K562 (cell line): ENCODE results near the gene MADD. TPM values are rescaled to one million over a fixed set of nuclear protein-coding genes. Genes with fewer than 3 reads are reported as not detected.

Source experiments
- BCOR ChIP-seq: fragments of 450-650 bp; IDR thresholded peaks from 2 replicates; pipeline ENCODE4 v1.6.1; 2016
- BRF1 ChIP-seq: IDR thresholded peaks from 3 replicates; pipeline ENCODE4 v1.6.1; 2011; ENCODE audit warnings: borderline replicate concordance, mild to moderate bottlenecking; ENCODE audit not compliant: insufficient read length; ENCODE audit errors: extremely low read depth
- CTBP1 ChIP-seq: fragments of 450-650 bp; IDR thresholded peaks from 2 replicates; pipeline ENCODE4 v1.6.1; 2016; ENCODE audit warnings: borderline replicate concordance
- E4F1 ChIP-seq: fragments of 250-450 bp; sonication (Bioruptor Pico); IDR thresholded peaks from 2 replicates; pipeline ENCODE4 v1.5.0; 2021; ENCODE audit warnings: mild to moderate bottlenecking, borderline replicate concordance
- ESRRA ChIP-seq: fragments of 450-650 bp; IDR thresholded peaks from 2 replicates; pipeline ENCODE4 v1.6.1; 2014; ENCODE audit warnings: low read depth, mild to moderate bottlenecking, moderate library complexity, borderline replicate concordance
- FOXA3 ChIP-seq, 2 experiments: fragments of 450-650 bp in 1 of 2; sonication (generic) in 1 of 2; formaldehyde crosslinking; IDR thresholded peaks in 1 of 2; conservative IDR thresholded peaks in 1 of 2; 2 replicates each; pipeline versions ENCODE4 v1.4.0 to v1.8.0; 2020 to 2022; ENCODE audit warnings: mild to moderate bottlenecking in 2 of 2, missing genetic modification reagents in 1 of 2
- ID3 ChIP-seq, 2 experiments: fragments of 250-450 bp in 1 of 2; fragments of 450-650 bp in 1 of 2; sonication (Bioruptor Pico) in 1 of 2; IDR thresholded peaks; 2 replicates each; pipeline versions ENCODE4 v1.6.1 to v1.8.0; 2016 to 2021; ENCODE audit warnings: mild to moderate bottlenecking in 2 of 2, moderate library complexity in 2 of 2, missing compliant biosample characterization in 1 of 2, missing genetic modification characterization in 1 of 2
- JUNB ChIP-seq: fragments of 450-650 bp; formaldehyde crosslinking; conservative IDR thresholded peaks from 2 replicates; pipeline ENCODE4 v1.4.0; 2020; ENCODE audit warnings: mild to moderate bottlenecking
- KLF1 ChIP-seq: fragments of 450-650 bp; IDR thresholded peaks from 2 replicates; pipeline ENCODE4 v1.6.1; 2016; ENCODE audit warnings: missing genetic modification characterization, missing compliant biosample characterization
- NFXL1 ChIP-seq: fragments of 450-650 bp; formaldehyde crosslinking; IDR thresholded peaks from 2 replicates; pipeline ENCODE4 v1.4.0; 2021; ENCODE audit warnings: mild to moderate bottlenecking
- PKNOX1 ChIP-seq: fragments of 450-650 bp; IDR thresholded peaks from 2 replicates; pipeline ENCODE4 v1.6.1; 2016
- SMARCC2 ChIP-seq: fragments of 450-650 bp; IDR thresholded peaks from 2 replicates; pipeline ENCODE4 v1.6.1; 2017; ENCODE audit warnings: antibody characterized with exemption, moderate library complexity, mild to moderate bottlenecking, low read depth
- SRSF1 ChIP-seq: fragments of 200-400 bp; formaldehyde crosslinking; IDR thresholded peaks from 2 replicates; pipeline ENCODE4 v1.6.1; 2017; ENCODE audit warnings: mild to moderate bottlenecking, low read depth, low read length, moderate library complexity
- ZBTB1 ChIP-seq: sonication (generic); formaldehyde crosslinking; IDR thresholded peaks from 2 replicates; pipeline ENCODE4 v1.8.1; 2023; ENCODE audit warnings: missing genetic modification reagents, low read depth, mild to moderate bottlenecking, borderline replicate concordance
- ZNF232 ChIP-seq: sonication (generic); formaldehyde crosslinking; IDR thresholded peaks from 2 replicates; pipeline ENCODE4 v1.8.0; 2022; ENCODE audit warnings: mild to moderate bottlenecking, missing genetic modification reagents
- ZNF24 ChIP-seq: fragments of 450-650 bp; IDR thresholded peaks from 2 replicates; pipeline ENCODE4 v1.6.1; 2016
- ZNF41 ChIP-seq: fragments of 250-450 bp; sonication (Bioruptor Pico); conservative IDR thresholded peaks from 2 replicates; pipeline ENCODE4 v1.4.0; 2020; ENCODE audit warnings: mild to moderate bottlenecking
- polyA plus RNA-seq, 8 experiments: library from polyadenylated mRNA; depleted of rRNA in 4 of 8; stranded (reverse) in 5 of 8; unstranded in 3 of 8; fragments of >200 nt; fragmentation: Nextera tagmentation in 2 of 8; fragmentation: Illumina TruSeq in 1 of 8; extraction: Ambion mirVana in 2 of 8; extraction: Trizol in 1 of 8; gene quantifications; 2 replicates each; pipeline versions ENCODE4 v1.2.1 to v1.2.3, GENCODE V29; 2011 to 2014; ENCODE audit warnings: inconsistent platforms in 1 of 8, missing spikeins in 1 of 8
- total RNA-seq, 7 experiments: library from RNA; depleted of rRNA in 6 of 7; stranded (reverse); fragments of >200 nt in 6 of 7; fragmentation: Illumina TruSeq in 2 of 7; extraction: Trizol in 2 of 7; gene quantifications; 2 replicates each; pipeline versions ENCODE4 v1.2.1 to v1.2.3, GENCODE V29; 2011 to 2021; ENCODE audit warnings: low replicate concordance in 1 of 7

The MADD gene
- total and polyA plus RNA-seq, 9 of the 15 experiments (the other 6 are each of a cell fraction or from before 2014, with no cell fraction given), result 0.68 to 57.6 (median 33.6) TPM

GRCh38 chr11:47248664-47249377 is 21.1 kb upstream of the MADD start, which contains the start of gene ACP2 (continued):
- TF ChIP-seq E4F1 (CRISPR knock-in tag) (no peak), SRSF1 (no peak), BRF1 (no peak), FOXA3 (CRISPR knock-in tag; conservative IDR thresholded peaks at IDR 0.05 in 1 of 2, IDR thresholded peaks at IDR 0.05 in 1 of 2) (peak in 1 of 2 experiments; percentile 63; a peak in 2 of 4 replicates), ZBTB1 (CRISPR knock-in tag) (peak; percentile 27; the same call in 1 of the 2 replicates), BCOR (no peak), ZNF232 (CRISPR knock-in tag) (no peak), ID3 (CRISPR knock-in tag; IDR thresholded peaks at IDR 0.05) (no peak), ID3 (tag; IDR thresholded peaks at IDR 0.05) (peak; percentile 97), SMARCC2 (no peak), KLF1 (tag) (no peak), ESRRA (peak; percentile 87), ZNF24 (peak; percentile 63; the same call in 1 of the 2 replicates), ZNF41 (CRISPR knock-in tag) (0 out of 2 replicates have a peak, but pooled peaks have one; percentile 7), JUNB (CRISPR knock-in tag) (no peak), CTBP1 (peak; percentile 92), NFXL1 (CRISPR knock-in tag) (no peak), PKNOX1 (peak; percentile 63)
